Pancreas (tissue), 10 donors: ENCODE results near the gene ATP23. TPM values are rescaled to one million over a fixed set of nuclear protein-coding genes. Genes with fewer than 3 reads are reported as not detected.

Experiments used
- ATAC-seq, 4 donors: fragments of 200-7000 bp; cut with Tn5 transposase; one replicate each; pipeline versions ENCODE4 v1.8.0 to v1.9.1; 2020; ENCODE audit warnings: mild to moderate bottlenecking in 4 of 4, moderate library complexity in 4 of 4
- DNase-seq, 6 donors: peaks; one replicate each; pipeline ENCODE4 v3.0.0-alpha.2; 2020
- FAIRE-seq: peaks from 2 replicates; lab custom pipeline; 2012; peaks lifted over from hg19 to GRCh38; lab: Jason Lieb, UNC
- H3K27ac ChIP-seq, 4 donors: fragments of 200-600 bp; sonication (generic); 1 replicate in 3 of 4; 2 replicates in 1 of 4; pipeline versions ENCODE4 v1.5.0 to v1.8.0; 2020
- H3K27me3 ChIP-seq, 4 donors: fragments of 200-600 bp; one replicate each; pipeline ENCODE4 v1.8.0; 2021
- H3K36me3 ChIP-seq, 3 donors: fragments of 200-600 bp; sonication (generic) in 1 of 3; one replicate each; pipeline versions ENCODE4 v1.5.0 to v1.8.0; 2020 to 2021
- H3K4me1 ChIP-seq, 3 donors: fragments of 200-600 bp; one replicate each; pipeline ENCODE4 v1.8.0; 2021
- H3K4me3 ChIP-seq, 4 donors: fragments of 200-600 bp; sonication (generic) in 2 of 4; one replicate each; pipeline versions ENCODE4 v1.5.0 to v1.8.0; 2020 to 2021
- H3K9me3 ChIP-seq, 4 donors: fragments of 200-600 bp; one replicate each; pipeline ENCODE4 v1.8.0; 2021
- WGBS, 2 donors: extraction: QIAGEN DNeasy Blood & Tissue Kit; methylation state at CpG; one replicate each; pipeline ENCODE4 v1.1.7; 2013; 5-methylcytosine and 5-hydroxymethylcytosine counted together
- intact Hi-C, 3 donors: fragments of 100-400 bp; cut with DNase I; formaldehyde crosslinking; loops; one replicate each; pipeline versions ENCODE4 v1.11.1 to v1.14.2; 2022
- polyA plus RNA-seq, 2 donors: library from polyadenylated mRNA; stranded (reverse); fragments of 200-250 nt; gene quantifications; one replicate each; pipeline ENCODE4 v1.2.3, GENCODE V29; 2013
- total RNA-seq, 6 donors: library from RNA; stranded (reverse); fragmentation: NEBNext Ultra II Directional in 4 of 6; extraction: Animal tissue kit (Norgen Biotek cat#: 25700) in 4 of 6; gene quantifications; one replicate each; pipeline versions ENCODE4 v1.2.1 to v1.2.4, GENCODE V29; 2021 to 2023
- TF ChIP-seq, protein P1 (sequence below), 4 donors: fragments of 200-600 bp; sonication (generic) in 3 of 4; IDR thresholded peaks; one replicate each; pipeline versions ENCODE4 v1.5.0 to v1.8.0; 2021; ENCODE audit warnings: antibody characterized with exemption in 4 of 4
- donor health status: healthy with polysubstance abuse.
- donor health status: DM: no; HTN: no; CAD: no; lungs with moderate emphysema.
- donor health status: DM: no; HTN: no; CAD: no.
- donor health status: control.
- donor health status: control.
- donor health status: Bipolar disorder and iron deficiency.
- donor health status: DM: yes; HTN: yes; CAD: no.
- donor health status: DM: no; HTN: no; CAD: no.
- donor health status: DM: no; HTN: no; CAD: no.
- donor health status: DM: yes; HTN: yes; CAD: no.

ATP23 gene
- total and polyA plus RNA-seq, 8 donors = 2.7 to 5.7 (median 4.1) TPM

DNA sequence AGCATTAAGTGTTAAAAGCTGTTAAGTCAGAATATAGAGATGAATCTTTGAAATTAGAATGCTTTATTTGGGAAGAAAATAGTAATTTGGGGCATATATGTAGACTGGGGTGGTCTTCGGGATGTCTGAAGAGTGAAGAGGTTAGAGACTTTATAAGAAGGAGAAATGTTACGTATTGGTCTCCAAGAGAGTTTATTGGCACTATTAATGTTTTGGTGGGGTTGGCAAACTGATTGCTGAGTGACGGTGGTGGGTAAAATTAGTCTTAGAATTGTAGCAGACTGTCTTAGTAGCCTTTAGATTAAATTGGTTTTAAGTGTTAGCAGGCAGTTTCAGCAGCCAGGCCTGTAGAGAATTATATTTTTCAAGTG lies 4.9 kb upstream of the ATP23 start:
- Histone ChIP-seq H3K4me3 (peak overlapping the region; percentile 18 to 52 (median 42)), H3K9me3 (no peaks in the 10 kb centered on the region), H3K27ac (peak overlapping the region in 3 of 4 donors; percentile 49 to 77 (median 66)), H3K4me1 (peaks cover 0 to 11% (median 3%) of the 10 kb centered on the region in 3 donors), H3K36me3 (no peaks in the 10 kb centered on the region), H3K27me3 (no peaks in the 10 kb centered on the region)
- DNase-seq = no peak
- no peak for FAIRE-seq
- WGBS, 2 donors = 50 to 71% methylated on average over 3 of the region's 3 CpGs
- intact Hi-C loops = no loop called here
- no peak for ATAC-seq
- TF ChIP-seq, protein P1, sequence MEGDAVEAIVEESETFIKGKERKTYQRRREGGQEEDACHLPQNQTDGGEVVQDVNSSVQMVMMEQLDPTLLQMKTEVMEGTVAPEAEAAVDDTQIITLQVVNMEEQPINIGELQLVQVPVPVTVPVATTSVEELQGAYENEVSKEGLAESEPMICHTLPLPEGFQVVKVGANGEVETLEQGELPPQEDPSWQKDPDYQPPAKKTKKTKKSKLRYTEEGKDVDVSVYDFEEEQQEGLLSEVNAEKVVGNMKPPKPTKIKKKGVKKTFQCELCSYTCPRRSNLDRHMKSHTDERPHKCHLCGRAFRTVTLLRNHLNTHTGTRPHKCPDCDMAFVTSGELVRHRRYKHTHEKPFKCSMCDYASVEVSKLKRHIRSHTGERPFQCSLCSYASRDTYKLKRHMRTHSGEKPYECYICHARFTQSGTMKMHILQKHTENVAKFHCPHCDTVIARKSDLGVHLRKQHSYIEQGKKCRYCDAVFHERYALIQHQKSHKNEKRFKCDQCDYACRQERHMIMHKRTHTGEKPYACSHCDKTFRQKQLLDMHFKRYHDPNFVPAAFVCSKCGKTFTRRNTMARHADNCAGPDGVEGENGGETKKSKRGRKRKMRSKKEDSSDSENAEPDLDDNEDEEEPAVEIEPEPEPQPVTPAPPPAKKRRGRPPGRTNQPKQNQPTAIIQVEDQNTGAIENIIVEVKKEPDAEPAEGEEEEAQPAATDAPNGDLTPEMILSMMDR (IDR thresholded peaks at IDR 0.05) = no peak

DNA sequence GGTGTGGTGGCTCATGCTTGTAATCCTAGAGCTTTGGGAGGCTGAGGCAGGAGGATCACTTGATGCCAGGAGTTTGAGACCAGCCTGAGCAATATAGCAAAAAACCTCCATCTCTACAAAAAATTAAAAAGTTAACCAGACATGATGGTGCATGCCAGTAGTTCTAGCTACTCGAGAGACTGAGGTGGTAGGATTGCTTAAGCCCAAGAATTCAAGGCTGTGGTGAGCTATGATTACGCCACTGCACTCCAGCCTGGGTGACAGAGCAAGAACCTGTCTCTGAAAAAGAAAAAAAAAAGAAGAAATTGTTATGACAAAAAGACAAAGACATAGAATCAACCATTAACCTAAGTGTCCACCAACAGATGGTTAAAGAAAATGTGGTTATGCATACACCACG lies 2.1 kb upstream of the ATP23 start:
- TF ChIP-seq, protein P1 (IDR thresholded peaks at IDR 0.05) = no peak
- H3K27ac ChIP-seq = no peak overlapping the region
- intact Hi-C loops = no loop called here
- no peaks in the 10 kb centered on the region for H3K9me3 ChIP-seq
- 89 to 91% methylated on average over 3 of the region's 3 CpGs for WGBS, 2 donors
- H3K36me3 ChIP-seq = no peaks in the 10 kb centered on the region
- H3K4me3 ChIP-seq = no peak overlapping the region
- DNase-seq (no peak), ATAC-seq (no peak), FAIRE-seq (no peak)
- no peaks in the 10 kb centered on the region for H3K27me3 ChIP-seq
- H3K4me1 ChIP-seq = peaks cover 0 to 11% (median 8%) of the 10 kb centered on the region in 3 donors

DNA sequence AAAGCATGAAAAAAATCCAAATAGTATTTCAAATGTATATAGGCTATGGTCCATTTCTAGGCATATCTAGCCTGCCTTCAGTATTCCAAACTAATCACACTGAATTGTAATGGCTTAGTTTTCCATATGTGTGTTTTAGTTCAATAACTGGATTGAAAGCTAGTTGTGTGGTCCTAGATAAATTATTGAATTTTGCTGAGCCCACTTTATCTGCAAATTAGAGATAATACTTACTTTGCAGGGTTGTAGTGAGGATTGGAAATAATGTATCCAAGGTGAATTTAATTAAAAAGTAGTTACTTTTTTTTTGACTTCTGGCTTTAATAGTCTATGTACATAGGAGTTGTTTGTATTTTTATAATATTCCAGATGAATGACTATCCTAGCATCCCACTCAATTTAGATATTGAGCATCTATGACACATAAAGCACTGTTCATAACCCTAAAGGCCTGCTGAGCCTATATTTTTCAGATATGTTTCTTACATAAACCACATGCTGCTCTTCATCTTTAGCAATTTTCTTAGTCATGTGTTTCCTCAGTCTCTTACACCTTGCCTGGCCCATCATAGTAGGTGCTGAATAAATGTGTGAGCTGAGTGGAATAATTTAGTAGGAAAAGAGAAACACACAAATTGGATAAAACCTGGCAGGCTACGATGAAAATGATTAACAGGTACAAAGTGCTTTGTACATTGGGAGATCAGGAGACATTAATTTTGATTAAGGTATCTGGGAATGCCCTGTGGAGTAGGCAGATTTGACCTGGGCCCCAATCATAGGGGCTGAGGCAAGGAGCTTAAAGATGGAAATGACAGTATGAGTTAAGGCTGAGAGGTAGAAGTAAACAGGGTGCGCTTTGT lies 1.1 kb upstream of the ATP23 start:
- ATAC-seq (no peak), DNase-seq (no peak), FAIRE-seq (no peak)
- peak overlapping the region in 1 of 4 donors; percentile 72 for H3K4me3 ChIP-seq
- H3K27me3 ChIP-seq = no peaks in the 10 kb centered on the region
- no peaks in the 10 kb centered on the region for H3K9me3 ChIP-seq
- peak overlapping the region; percentile 57 to 94 (median 89) for H3K27ac ChIP-seq
- intact Hi-C loops = no loop called here
- peaks cover 0 to 7% (median 6%) of the 10 kb centered on the region in 3 donors for H3K4me1 ChIP-seq
- TF ChIP-seq, protein P1 (IDR thresholded peaks at IDR 0.05) = no peak
- no peaks in the 10 kb centered on the region for H3K36me3 ChIP-seq
- 12 to 15% methylated on average over 2 of the region's 2 CpGs for WGBS, 2 donors

DNA sequence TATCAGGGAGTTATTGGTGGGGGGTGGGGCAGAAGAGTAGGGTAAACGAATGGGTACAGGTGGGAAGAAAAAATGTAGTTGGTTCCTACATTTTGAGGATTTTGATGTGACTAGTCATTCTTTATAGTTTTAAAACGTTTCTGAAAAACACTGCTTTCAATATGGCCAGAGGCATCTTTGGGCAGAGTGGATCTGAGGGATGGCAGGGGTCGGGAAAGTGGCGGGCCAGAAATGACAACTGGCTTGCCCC lies 527 bp upstream of the ATP23 start:
- H3K9me3 ChIP-seq = no peaks in the 10 kb centered on the region
- no peaks in the 10 kb centered on the region for H3K36me3 ChIP-seq
- ATAC-seq = no peak
- H3K4me1 ChIP-seq = peaks cover 0 to 4% (median 4%) of the 10 kb centered on the region in 3 donors
- no peaks in the 10 kb centered on the region for H3K27me3 ChIP-seq
- no peak for FAIRE-seq
- H3K27ac ChIP-seq = peak overlapping the region; percentile 57 to 94 (median 89)
- H3K4me3 ChIP-seq = peak overlapping the region; percentile 38 to 72 (median 66)
- no peak for DNase-seq
- intact Hi-C loops = no loop called here
- WGBS, 2 donors = 0% methylated on average over 4 of the region's 4 CpGs
- TF ChIP-seq, protein P1 (IDR thresholded peaks at IDR 0.05) = no peak

DNA sequence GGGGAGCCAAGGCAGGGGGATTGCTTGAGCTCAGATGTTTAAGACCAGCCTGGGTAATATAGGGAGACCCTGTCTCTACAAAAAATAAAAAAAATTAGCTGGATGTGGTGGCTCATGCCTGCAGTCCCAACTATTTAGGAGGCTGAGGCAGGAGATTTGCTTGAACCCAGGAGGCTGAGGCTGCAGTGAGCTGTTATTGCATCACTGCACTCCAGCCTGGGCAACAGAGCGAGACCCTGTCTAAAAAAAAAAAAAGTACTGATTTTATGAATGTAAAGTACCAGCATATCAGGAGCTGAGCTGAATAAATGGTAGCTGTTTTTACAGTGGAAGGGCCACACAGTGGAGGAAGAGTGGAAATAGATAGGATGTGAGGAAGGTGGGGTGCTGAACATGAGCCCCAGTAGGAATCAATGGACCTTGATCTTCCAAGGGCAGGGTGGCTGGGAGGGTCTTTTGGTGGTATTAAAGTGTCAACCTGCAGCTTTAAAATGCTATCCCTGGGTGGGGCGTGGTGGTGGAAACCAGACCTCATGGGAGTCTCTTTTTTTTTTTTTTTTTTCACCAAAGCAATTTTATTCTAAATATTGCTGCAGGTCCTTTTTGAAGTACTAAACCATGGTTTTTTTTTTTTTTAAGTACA lies 2.2 kb downstream of the ATP23 start:
- Histone ChIP-seq H3K27ac (no peak overlapping the region), H3K4me1 (peaks cover 0 to 4% (median 4%) of the 10 kb centered on the region in 3 donors), H3K9me3 (no peaks in the 10 kb centered on the region), H3K36me3 (no peaks in the 10 kb centered on the region), H3K27me3 (no peaks in the 10 kb centered on the region), H3K4me3 (no peak overlapping the region)
- DNase-seq = no peak
- no peak for FAIRE-seq
- WGBS, 2 donors = 92 to 97% methylated on average over 2 of the region's 2 CpGs
- no peak for ATAC-seq
- TF ChIP-seq, protein P1 (IDR thresholded peaks at IDR 0.05) = no peak
- intact Hi-C loops = no loop called here
